ENCODE measurements around the gene TMEM163. TPM values are rescaled to one million over a fixed set of nuclear protein-coding genes. Genes with fewer than 3 reads are reported as not detected.

Gene TMEM163
- total RNA-seq = 1.0 and 1.3 TPM in 2 replicates
- 2.2 and 2.8 TPM in 2 replicates for polyA plus RNA-seq
- 3.3 and 4.1 TPM in 2 replicates for polyA plus RNA-seq (2011; cell fraction: cytosol; rRNA removed)
- 4.8 TPM in 2 replicates for polyA plus RNA-seq (2011; cell fraction: nucleus; rRNA removed)
- polyA plus RNA-seq (2012) = 0.33 and 2.6 TPM in 2 replicates
- polyA minus RNA-seq = 2.1 and 2.5 TPM in 2 replicates
- not detected for polyA minus RNA-seq (2011; cell fraction: cytosol; rRNA and poly(A)+ RNA removed)
- 1.9 and 3.4 TPM in 2 replicates for polyA minus RNA-seq (2011; cell fraction: nucleus; rRNA and poly(A)+ RNA removed)
- Bru-seq, nascent RNA = percentile 35 among the genes with signal in this experiment
- BruChase-seq, experiment 1, labeled RNA remaining after a 6-hour chase = percentile 22 among the genes with signal in this experiment
- BruChase-seq, experiment 2, labeled RNA remaining after a 2-hour chase = percentile 24 among the genes with signal in this experiment
- long read RNA-seq, partial matches to known transcripts = 0 of 2 reads
- long read RNA-seq, other reads (novel, unspliced or antisense) = 1 of 2 reads

- no peaks in the 10 kb centered on the region for H3K79me2 ChIP-seq (ENCODE audit: control insufficient read depth, insufficient read depth, low read length)
- BruUV-seq (replicated peaks) = no TSS peak
- ChIA-PET POLR2A (no interaction called here), CTCF (interaction anchor here (1.1 to 1.8 kb wide), 6 partner anchors 10 to 268 kb away, joined by 3 to 6 read pairs (median 5); no protein-coding TSS in a partner anchor)
- dilution Hi-C loops (cut with MboI; ENCODE audit: extremely low pct_ligation_motif_present, low sequenced_read_pairs) (no loop called here), intact Hi-C loops (cut with micrococcal nuclease) (loop anchor here (5.0 kb wide), 1 partner anchor 62 kb away; no protein-coding TSS in a partner anchor)
- peak; percentile 9 for TF ChIP-seq EZH2 (IDR thresholded peaks at IDR 0.05; ENCODE audit: borderline replicate concordance, low read depth, low read length, severe bottlenecking)
- TF ChIP-seq CTCF (IDR thresholded peaks at IDR 0.05; ENCODE audit: extremely low read depth in 1 of 2, insufficient read depth in 1 of 2, low read depth in 1 of 2, low read length in 2 of 2) = no peak
- H3K9ac ChIP-seq (replicated peaks; ENCODE audit: extremely low read depth, insufficient read depth, low read length) = no peak within 1 kb of the TSS
- FAIRE-seq (no peak), DNase-seq (ENCODE audit: low read depth, low spot score) (no peak)
- H3K27ac ChIP-seq (ENCODE audit: insufficient read depth, low read depth, low read length) = no peak within 1 kb of the TSS
- peaks cover 26 to 68% of the 10 kb centered on the region in 2 experiments for H3K27me3 ChIP-seq (ENCODE audit: control insufficient read depth in 2 of 2, insufficient read depth in 2 of 2, low read length in 2 of 2)
- no peaks in the 10 kb centered on the region for H4K20me1 ChIP-seq (replicated peaks; ENCODE audit: control insufficient read depth, extremely low read depth, insufficient read depth, low read length)
- peak within 1 kb of the TSS in 2 of 3 experiments; percentile 24 to 28 for H3K4me3 ChIP-seq (replicated peaks in 1 of 3; ENCODE audit: insufficient read depth in 1 of 3, low read depth in 1 of 3, low read length in 3 of 3)
- no peaks in the 10 kb centered on the region for H3K36me3 ChIP-seq (ENCODE audit: control insufficient read depth in 2 of 2, extremely low read depth in 1 of 2, insufficient read depth in 2 of 2, low read length in 2 of 2)
- peak within 1 kb of the TSS; percentile 66 for H2AFZ ChIP-seq (ENCODE audit: low read depth, low read length)
- no peaks in the 10 kb centered on the region for H3K9me1 ChIP-seq (replicated peaks; ENCODE audit: control insufficient read depth, extremely low read depth, insufficient read depth, low read length)
- peak within 1 kb of the TSS; percentile 31 for H3K4me2 ChIP-seq (ENCODE audit: insufficient read depth, low read length)
- no peaks in the 10 kb centered on the region for H3K4me1 ChIP-seq (ENCODE audit: control insufficient read depth, extremely low read depth, insufficient read depth, low read length)
- H3K9me3 ChIP-seq (replicated peaks; ENCODE audit: control insufficient read depth, insufficient read depth, low read length) = no peaks in the 10 kb centered on the region
Observed at GRCh38 chr2:134718817-134719814, at the start of gene TMEM163. TSS of gene TMEM163 (minus strand) at chr2:134719000.
